HepG2 (cell line): ENCODE data around the gene RAB34. TPM values are rescaled to one million over a fixed set of nuclear protein-coding genes. Genes with fewer than 3 reads are reported as not detected.
A peak's percentile ranks its signal among the peaks of the same experiment; 100 is the strongest.

ENCODE experiments used
- AFF4 ChIP-seq: sonication (generic); formaldehyde crosslinking; IDR thresholded peaks from 2 replicates; pipeline ENCODE4 v1.4.0; 2020; ENCODE audit warnings: missing genetic modification reagents
- ATAD3A ChIP-seq: sonication (generic); formaldehyde crosslinking; IDR thresholded peaks from 2 replicates; pipeline ENCODE4 v1.4.0; 2020; ENCODE audit warnings: missing genetic modification reagents
- CCDC6 ChIP-seq: sonication (generic); formaldehyde crosslinking; IDR thresholded peaks from 2 replicates; pipeline ENCODE4 v1.8.1; 2022; ENCODE audit warnings: mild to moderate bottlenecking, missing genetic modification reagents, moderate library complexity
- CREB1 ChIP-seq, 2 experiments: fragments of 450-650 bp in 1 of 2; IDR thresholded peaks; 2 replicates each; pipeline ENCODE4 v1.6.1; 2016 to 2017; ENCODE audit warnings: control low read depth in 1 of 2, mild to moderate bottlenecking in 1 of 2, missing compliant biosample characterization in 1 of 2, missing genetic modification characterization in 1 of 2
- ETS1 ChIP-seq: sonication (generic); formaldehyde crosslinking; IDR thresholded peaks from 2 replicates; pipeline ENCODE4 v1.4.0; 2020; ENCODE audit warnings: missing genetic modification reagents
- PAWR ChIP-seq: sonication (generic); formaldehyde crosslinking; IDR thresholded peaks from 2 replicates; pipeline ENCODE4 v1.4.0; 2020; ENCODE audit warnings: missing genetic modification reagents, mild to moderate bottlenecking, borderline replicate concordance
- RBFOX2 ChIP-seq: fragments of 200-400 bp; formaldehyde crosslinking; IDR thresholded peaks from 2 replicates; pipeline ENCODE4 v1.6.1; 2017; ENCODE audit warnings: low read depth, mild to moderate bottlenecking, low read length
- TAF15 ChIP-seq: fragments of 200-400 bp; formaldehyde crosslinking; IDR thresholded peaks from one replicate; pipeline ENCODE4 v1.6.1; 2018; ENCODE audit warnings: mild to moderate bottlenecking, low read depth, low read length; ENCODE audit not compliant: poor library complexity, severe bottlenecking
- TEAD3 ChIP-seq: optimal IDR thresholded peaks from 2 replicates; pipeline ENCODE3; 2016; ENCODE audit warnings: borderline replicate concordance
- ZFP1 ChIP-seq: IDR thresholded peaks from 2 replicates; pipeline ENCODE4 v1.6.1; 2016
- ZNF619 ChIP-seq: sonication (generic); formaldehyde crosslinking; IDR thresholded peaks from 2 replicates; pipeline ENCODE4 v1.4.0; 2020; ENCODE audit warnings: mild to moderate bottlenecking, missing genetic modification reagents
- ZNF704 ChIP-seq: sonication (generic); formaldehyde crosslinking; IDR thresholded peaks from 2 replicates; pipeline ENCODE4 v1.8.1; 2023; ENCODE audit warnings: mild to moderate bottlenecking, inconsistent platforms, moderate library complexity, missing genetic modification reagents, borderline replicate concordance
- ZNF788 ChIP-seq: sonication (generic); formaldehyde crosslinking; IDR thresholded peaks from 2 replicates; pipeline ENCODE4 v1.5.0; 2020; ENCODE audit warnings: mild to moderate bottlenecking, missing genetic modification reagents, borderline replicate concordance
- ZNF792 ChIP-seq: IDR thresholded peaks from 2 replicates; pipeline ENCODE4 v1.6.1; 2016
- ZSCAN25 ChIP-seq: sonication (generic); formaldehyde crosslinking; IDR thresholded peaks from 2 replicates; pipeline ENCODE4 v1.8.0; 2022; ENCODE audit warnings: mild to moderate bottlenecking, missing genetic modification reagents
- polyA plus RNA-seq, 8 experiments: library from polyadenylated mRNA; depleted of rRNA in 3 of 8; stranded (reverse) in 7 of 8; unstranded in 1 of 8; fragments of >200 nt; fragmentation: Illumina TruSeq in 4 of 8; extraction: Trizol in 4 of 8; gene quantifications; 2 replicates each; pipeline versions ENCODE4 v1.2.1 to v1.2.3, GENCODE V29; 2011 to 2016; ENCODE audit warnings: low read depth in 4 of 8, missing spikeins in 1 of 8, mixed read lengths in 1 of 8; ENCODE audit not compliant: insufficient read depth in 1 of 8
- total RNA-seq, 5 experiments: library from RNA; depleted of rRNA; stranded (reverse); fragments of >200 nt; fragmentation: Illumina TruSeq; extraction: Trizol; gene quantifications; 2 replicates each; pipeline ENCODE4 v1.2.3, GENCODE V29; 2016; ENCODE audit warnings: low read depth in 1 of 5
- TF ChIP-seq, protein P1 (sequence below): sonication (generic); formaldehyde crosslinking; IDR thresholded peaks from 2 replicates; pipeline ENCODE4 v1.4.0; 2020; ENCODE audit warnings: missing genetic modification reagents; ENCODE audit errors: not compliant biosample characterization
- TF ChIP-seq, protein P2 (sequence below): sonication (generic); formaldehyde crosslinking; IDR thresholded peaks from 2 replicates; pipeline ENCODE4 v1.5.1; 2020; ENCODE audit warnings: mild to moderate bottlenecking, missing genetic modification reagents, moderate library complexity

Gene RAB34
- total and polyA plus RNA-seq, 2 of the 13 experiments (the other 11 are each of a cell fraction or from before 2014, with no cell fraction given) = 0.49 TPM; not detected in 1

DNA sequence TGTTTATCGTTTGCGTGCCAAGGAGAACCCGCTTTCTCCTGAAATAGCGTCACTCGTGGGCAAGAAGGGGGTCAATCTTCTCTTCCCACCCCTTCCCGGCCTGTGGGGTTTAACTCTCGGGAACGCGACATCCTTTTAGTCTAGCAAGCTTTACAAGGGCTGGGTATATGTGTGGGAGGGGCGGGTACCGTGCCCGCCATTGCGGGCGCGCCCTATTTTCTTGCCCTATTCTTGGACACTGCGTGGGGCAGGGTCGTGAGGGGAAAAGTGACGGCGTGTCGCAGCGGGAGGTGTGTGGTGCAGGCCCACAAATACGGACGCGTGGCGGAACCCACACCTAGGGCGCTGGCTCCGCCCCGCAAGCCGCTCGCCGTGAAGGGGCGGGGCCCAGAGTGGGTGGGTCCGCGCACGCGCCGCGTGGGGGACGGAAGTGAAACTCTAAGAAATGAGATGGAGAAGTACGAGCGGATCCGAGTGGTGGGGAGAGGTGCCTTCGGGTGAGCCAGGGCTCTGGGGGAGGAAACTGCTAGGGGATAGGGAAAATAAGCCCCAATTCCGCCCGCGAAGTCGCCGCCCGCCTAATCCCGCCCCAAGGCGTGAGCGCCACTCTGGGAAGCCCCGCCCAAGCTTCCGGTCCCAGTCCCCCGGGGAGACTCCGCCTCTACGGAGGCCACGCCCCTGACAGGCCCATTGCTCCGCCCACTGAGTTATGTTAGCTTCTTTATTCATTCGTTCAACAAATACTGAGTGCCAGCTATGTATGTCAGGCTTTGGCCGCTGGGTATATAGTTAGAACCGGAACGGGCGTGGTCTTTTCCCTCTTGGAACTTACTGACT, 10.9 kb upstream of the RAB34 start, which contains the start of gene NEK8 (continued):
- no peak for TF ChIP-seq ATAD3A (CRISPR knock-in tag)
- TF ChIP-seq, protein P1, sequence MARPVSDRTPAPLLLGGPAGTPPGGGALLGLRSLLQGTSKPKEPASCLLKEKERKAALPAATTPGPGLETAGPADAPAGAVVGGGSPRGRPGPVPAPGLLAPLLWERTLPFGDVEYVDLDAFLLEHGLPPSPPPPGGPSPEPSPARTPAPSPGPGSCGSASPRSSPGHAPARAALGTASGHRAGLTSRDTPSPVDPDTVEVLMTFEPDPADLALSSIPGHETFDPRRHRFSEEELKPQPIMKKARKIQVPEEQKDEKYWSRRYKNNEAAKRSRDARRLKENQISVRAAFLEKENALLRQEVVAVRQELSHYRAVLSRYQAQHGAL (CRISPR knock-in tag) = peak; percentile 8
- no peak for TF ChIP-seq PAWR (CRISPR knock-in tag)
- TF ChIP-seq ZSCAN25 (CRISPR knock-in tag) = peak; percentile 9; the same call in 1 of the 2 replicates
- TF ChIP-seq TEAD3 = peak; percentile 55
- peak; percentile 78; the same call in 1 of the 2 replicates for TF ChIP-seq ZNF788 (CRISPR knock-in tag)
- TF ChIP-seq ZNF704 (CRISPR knock-in tag) = no peak
- TF ChIP-seq ETS1 (CRISPR knock-in tag) = no peak
- TF ChIP-seq, protein P2, sequence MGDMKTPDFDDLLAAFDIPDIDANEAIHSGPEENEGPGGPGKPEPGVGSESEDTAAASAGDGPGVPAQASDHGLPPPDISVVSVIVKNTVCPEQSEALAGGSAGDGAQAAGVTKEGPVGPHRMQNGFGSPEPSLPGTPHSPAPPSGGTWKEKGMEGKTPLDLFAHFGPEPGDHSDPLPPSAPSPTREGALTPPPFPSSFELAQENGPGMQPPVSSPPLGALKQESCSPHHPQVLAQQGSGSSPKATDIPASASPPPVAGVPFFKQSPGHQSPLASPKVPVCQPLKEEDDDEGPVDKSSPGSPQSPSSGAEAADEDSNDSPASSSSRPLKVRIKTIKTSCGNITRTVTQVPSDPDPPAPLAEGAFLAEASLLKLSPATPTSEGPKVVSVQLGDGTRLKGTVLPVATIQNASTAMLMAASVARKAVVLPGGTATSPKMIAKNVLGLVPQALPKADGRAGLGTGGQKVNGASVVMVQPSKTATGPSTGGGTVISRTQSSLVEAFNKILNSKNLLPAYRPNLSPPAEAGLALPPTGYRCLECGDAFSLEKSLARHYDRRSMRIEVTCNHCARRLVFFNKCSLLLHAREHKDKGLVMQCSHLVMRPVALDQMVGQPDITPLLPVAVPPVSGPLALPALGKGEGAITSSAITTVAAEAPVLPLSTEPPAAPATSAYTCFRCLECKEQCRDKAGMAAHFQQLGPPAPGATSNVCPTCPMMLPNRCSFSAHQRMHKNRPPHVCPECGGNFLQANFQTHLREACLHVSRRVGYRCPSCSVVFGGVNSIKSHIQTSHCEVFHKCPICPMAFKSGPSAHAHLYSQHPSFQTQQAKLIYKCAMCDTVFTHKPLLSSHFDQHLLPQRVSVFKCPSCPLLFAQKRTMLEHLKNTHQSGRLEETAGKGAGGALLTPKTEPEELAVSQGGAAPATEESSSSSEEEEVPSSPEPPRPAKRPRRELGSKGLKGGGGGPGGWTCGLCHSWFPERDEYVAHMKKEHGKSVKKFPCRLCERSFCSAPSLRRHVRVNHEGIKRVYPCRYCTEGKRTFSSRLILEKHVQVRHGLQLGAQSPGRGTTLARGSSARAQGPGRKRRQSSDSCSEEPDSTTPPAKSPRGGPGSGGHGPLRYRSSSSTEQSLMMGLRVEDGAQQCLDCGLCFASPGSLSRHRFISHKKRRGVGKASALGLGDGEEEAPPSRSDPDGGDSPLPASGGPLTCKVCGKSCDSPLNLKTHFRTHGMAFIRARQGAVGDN (CRISPR knock-in tag) = peak; percentile 76
- no peak for TF ChIP-seq CCDC6 (CRISPR knock-in tag)
- TF ChIP-seq TAF15 = no peak
- TF ChIP-seq ZNF619 (CRISPR knock-in tag) = no peak
- TF ChIP-seq ZNF792 (CRISPR knock-in tag) = no peak
- TF ChIP-seq CREB1 (IDR thresholded peaks at IDR 0.05) = no peak
- peak; percentile 49 for TF ChIP-seq CREB1 (CRISPR knock-in tag; IDR thresholded peaks at IDR 0.05)
- no peak for TF ChIP-seq ZFP1 (CRISPR knock-in tag)
- TF ChIP-seq AFF4 (CRISPR knock-in tag) = no peak
- TF ChIP-seq RBFOX2 = peak; percentile 94
